ENCODE results near the gene GPX2.

DNA sequence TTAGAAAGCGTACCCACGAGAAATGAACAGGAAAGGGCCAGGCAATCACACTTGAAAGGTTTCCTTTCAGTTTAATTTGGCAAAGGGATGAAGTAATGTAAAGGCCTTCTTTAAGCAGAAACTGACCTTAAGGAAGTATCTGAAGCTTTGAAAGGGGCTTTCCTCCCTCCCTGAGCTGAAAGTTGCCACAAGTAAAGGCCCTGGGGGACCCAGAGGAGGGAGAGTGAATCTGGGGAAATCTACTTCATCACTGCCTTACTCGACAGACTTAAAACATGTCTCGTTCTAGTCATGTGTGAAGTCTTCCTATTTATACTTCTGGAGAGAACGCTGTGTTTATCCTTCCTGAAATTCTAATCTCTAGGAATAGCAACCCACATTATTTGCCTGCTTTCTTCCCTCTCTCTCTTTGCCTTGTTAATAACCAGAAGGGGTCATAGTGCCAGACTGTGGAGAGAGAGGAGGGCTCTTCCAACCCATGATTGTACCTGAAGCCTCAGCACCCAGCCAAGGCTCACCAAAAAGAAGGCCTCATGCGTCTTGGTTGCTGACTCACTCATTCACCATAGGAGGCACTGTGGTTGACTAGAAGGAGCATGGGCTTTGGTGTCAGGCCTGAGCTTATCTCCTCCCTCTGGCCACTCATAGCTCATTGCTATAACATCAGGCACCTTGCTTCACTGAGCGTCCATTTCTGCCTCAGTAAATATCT lies 10.2 kb upstream of the GPX2 start:
- TF ChIP-seq SP1 (IDR thresholded peaks at IDR 0.05): no peak
- no peak for TF ChIP-seq ZNF384 (IDR thresholded peaks at IDR 0.05)
- no peak for TF ChIP-seq SUZ12 (IDR thresholded peaks at IDR 0.05)
- TF ChIP-seq HDGF (IDR thresholded peaks at IDR 0.05; ENCODE audit: borderline replicate concordance): no peak
- TF ChIP-seq TARDBP (IDR thresholded peaks at IDR 0.05): no peak
- no peak for TF ChIP-seq BHLHE40 (IDR thresholded peaks at IDR 0.05; ENCODE audit: borderline replicate concordance)
- no peak for TF ChIP-seq FOXM1 (IDR thresholded peaks at IDR 0.05; ENCODE audit: borderline replicate concordance)
- TF ChIP-seq, protein P1, sequence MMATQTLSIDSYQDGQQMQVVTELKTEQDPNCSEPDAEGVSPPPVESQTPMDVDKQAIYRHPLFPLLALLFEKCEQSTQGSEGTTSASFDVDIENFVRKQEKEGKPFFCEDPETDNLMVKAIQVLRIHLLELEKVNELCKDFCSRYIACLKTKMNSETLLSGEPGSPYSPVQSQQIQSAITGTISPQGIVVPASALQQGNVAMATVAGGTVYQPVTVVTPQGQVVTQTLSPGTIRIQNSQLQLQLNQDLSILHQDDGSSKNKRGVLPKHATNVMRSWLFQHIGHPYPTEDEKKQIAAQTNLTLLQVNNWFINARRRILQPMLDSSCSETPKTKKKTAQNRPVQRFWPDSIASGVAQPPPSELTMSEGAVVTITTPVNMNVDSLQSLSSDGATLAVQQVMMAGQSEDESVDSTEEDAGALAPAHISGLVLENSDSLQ (IDR thresholded peaks at IDR 0.05): no peak
- no peak for TF ChIP-seq FOXK2 (IDR thresholded peaks at IDR 0.05)
- TF ChIP-seq L3MBTL2 (conservative IDR thresholded peaks at IDR 0.05): no peak
- no peak for TF ChIP-seq FOXA1 (IDR thresholded peaks at IDR 0.05)
- TF ChIP-seq CTBP1 (IDR thresholded peaks at IDR 0.05; ENCODE audit: borderline replicate concordance): no peak
